ENCODE data around the gene LELP1. TPM values are rescaled to one million over a fixed set of nuclear protein-coding genes. Genes with fewer than 3 reads are reported as not detected.

Gene LELP1
- total RNA-seq, 2 experiments from 2014 or later, result not detected

DNA sequence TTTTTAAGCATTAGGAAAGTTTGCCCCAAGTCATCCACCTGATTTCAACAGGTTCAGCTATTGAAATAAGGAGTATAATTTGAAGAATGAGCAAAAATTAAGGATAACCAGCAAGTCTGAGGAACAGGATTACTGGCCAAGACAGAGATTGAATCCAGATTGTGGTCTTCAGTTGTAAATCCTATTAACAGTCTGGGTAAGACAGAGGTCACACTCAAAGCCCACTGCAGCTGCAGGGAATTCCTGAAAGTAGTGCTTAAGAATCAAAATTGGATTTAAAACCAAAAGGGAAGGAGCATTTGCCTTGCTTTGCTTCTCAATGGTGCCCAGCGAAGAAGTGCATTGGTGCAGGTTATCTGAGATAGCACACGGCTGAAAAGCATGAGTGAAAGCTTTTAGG lies 49.8 kb downstream of the LELP1 start:
- no peak for DNase-seq
- H3K4me1 Mint-ChIP-seq (ENCODE audit: low read depth), result no peaks in the 10 kb centered on the region
- H3K27ac Mint-ChIP-seq, result no peak overlapping the region
- H3K36me3 Mint-ChIP-seq (ENCODE audit: low read depth), result no peaks in the 10 kb centered on the region
- peaks cover 15% of the 10 kb centered on the region for H3K27me3 Mint-ChIP-seq (ENCODE audit: low read depth)
- H3K4me3 Mint-ChIP-seq, result no peak overlapping the region
- POLR2A ChIA-PET, result no interaction called here
- H3K9me3 Mint-ChIP-seq (ENCODE audit: insufficient read depth), result no peaks in the 10 kb centered on the region
- CTCF ChIA-PET, result no interaction called here
- no peak for ATAC-seq

DNA sequence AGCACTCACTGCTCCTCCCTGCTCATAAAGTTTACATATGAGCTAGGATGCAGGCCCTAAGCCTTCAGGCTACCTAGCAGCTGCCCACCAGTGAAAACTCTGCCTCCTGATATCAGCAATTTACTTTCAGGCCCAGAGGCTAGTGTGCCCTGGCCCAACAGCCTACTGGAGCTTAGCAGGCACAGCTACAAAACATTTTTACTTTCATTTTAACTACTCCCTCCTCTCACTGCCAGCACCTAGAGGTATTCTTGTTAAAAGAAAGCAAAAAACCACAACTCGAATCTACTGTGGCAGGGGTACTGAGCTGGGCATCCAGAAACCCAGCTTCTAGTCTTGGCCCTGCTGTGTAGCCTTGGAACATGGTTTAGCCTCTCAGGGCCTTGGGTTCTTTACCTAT lies 50.5 kb downstream of the LELP1 start:
- POLR2A ChIA-PET, result no interaction called here
- peaks cover 17% of the 10 kb centered on the region for H3K27me3 Mint-ChIP-seq (ENCODE audit: low read depth)
- no peak overlapping the region for H3K4me3 Mint-ChIP-seq
- no peak overlapping the region for H3K27ac Mint-ChIP-seq
- H3K9me3 Mint-ChIP-seq (ENCODE audit: insufficient read depth), result no peaks in the 10 kb centered on the region
- ATAC-seq, result no peak
- no peak for DNase-seq
- no peaks in the 10 kb centered on the region for H3K36me3 Mint-ChIP-seq (ENCODE audit: low read depth)
- H3K4me1 Mint-ChIP-seq (ENCODE audit: low read depth), result no peaks in the 10 kb centered on the region
- CTCF ChIA-PET, result interaction anchor here (0.9 kb wide), 1 partner anchor 23 kb away, joined by 3 read pairs; no protein-coding TSS in a partner anchor

Other genes starting within 250 kb of the LELP1 start
- gene SPRR4, start 232.8 kb upstream of the LELP1 start, total RNA-seq, result not detected
- not detected for gene SPRR1A, start 219.3 kb upstream of the LELP1 start, total RNA-seq
- gene SPRR3, start 201.7 kb upstream of the LELP1 start, total RNA-seq, result not detected
- not detected for gene SPRR1B, start 172.2 kb upstream of the LELP1 start, total RNA-seq
- not detected for gene SPRR2D, start 162.3 kb upstream of the LELP1 start, total RNA-seq
- gene SPRR2A, start 145.9 kb upstream of the LELP1 start, total RNA-seq, result not detected
- not detected for gene SPRR2B, start 131.8 kb upstream of the LELP1 start, total RNA-seq
- not detected for gene SPRR2E, start 108.9 kb upstream of the LELP1 start, total RNA-seq
- not detected for gene SPRR2F, start 89.9 kb upstream of the LELP1 start, total RNA-seq
- not detected for gene SPRR2G, start 52.5 kb upstream of the LELP1 start, total RNA-seq
- gene PRR9, start 14.2 kb downstream of the LELP1 start, total RNA-seq, result not detected
- gene LORICRIN, start 56.3 kb downstream of the LELP1 start, total RNA-seq, result not detected
- not detected for gene PGLYRP3, start 109.5 kb downstream of the LELP1 start, total RNA-seq
- not detected for gene PGLYRP4, start 145.4 kb downstream of the LELP1 start, total RNA-seq
- gene S100A9, start 154.4 kb downstream of the LELP1 start, total RNA-seq, result not detected
- not detected for gene S100A12, start 172.2 kb downstream of the LELP1 start, total RNA-seq
- not detected for gene S100A8, start 187.6 kb downstream of the LELP1 start, total RNA-seq
- not detected for gene S100A7A, start 213.1 kb downstream of the LELP1 start, total RNA-seq